ENCODE measurements around the gene SYAP1.

SYAP1 gene

GRCh38 chrX:16695079-16695676 is 24.2 kb upstream of the SYAP1 start:
- TF ChIP-seq, protein P1, sequence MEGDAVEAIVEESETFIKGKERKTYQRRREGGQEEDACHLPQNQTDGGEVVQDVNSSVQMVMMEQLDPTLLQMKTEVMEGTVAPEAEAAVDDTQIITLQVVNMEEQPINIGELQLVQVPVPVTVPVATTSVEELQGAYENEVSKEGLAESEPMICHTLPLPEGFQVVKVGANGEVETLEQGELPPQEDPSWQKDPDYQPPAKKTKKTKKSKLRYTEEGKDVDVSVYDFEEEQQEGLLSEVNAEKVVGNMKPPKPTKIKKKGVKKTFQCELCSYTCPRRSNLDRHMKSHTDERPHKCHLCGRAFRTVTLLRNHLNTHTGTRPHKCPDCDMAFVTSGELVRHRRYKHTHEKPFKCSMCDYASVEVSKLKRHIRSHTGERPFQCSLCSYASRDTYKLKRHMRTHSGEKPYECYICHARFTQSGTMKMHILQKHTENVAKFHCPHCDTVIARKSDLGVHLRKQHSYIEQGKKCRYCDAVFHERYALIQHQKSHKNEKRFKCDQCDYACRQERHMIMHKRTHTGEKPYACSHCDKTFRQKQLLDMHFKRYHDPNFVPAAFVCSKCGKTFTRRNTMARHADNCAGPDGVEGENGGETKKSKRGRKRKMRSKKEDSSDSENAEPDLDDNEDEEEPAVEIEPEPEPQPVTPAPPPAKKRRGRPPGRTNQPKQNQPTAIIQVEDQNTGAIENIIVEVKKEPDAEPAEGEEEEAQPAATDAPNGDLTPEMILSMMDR (IDR thresholded peaks at IDR 0.05), result peak; percentile 82
- Histone ChIP-seq H3K27ac (no peak overlapping the region), H3K9me3 (no peaks in the 10 kb centered on the region), H3K4me3 (ENCODE audit: low read depth in 1 of 2, low read length in 1 of 2) (no peak overlapping the region), H3K4me1 (ENCODE audit: control insufficient read depth in 1 of 2, insufficient read depth in 1 of 2, low read depth in 1 of 2, low read length in 1 of 2) (no peaks in the 10 kb centered on the region), H3K36me3 (peaks cover 3% of the 10 kb centered on the region), H3K27me3 (no peaks in the 10 kb centered on the region)

- H3K4me3 ChIP-seq (ENCODE audit: low read depth in 1 of 2, low read length in 1 of 2), result no peak overlapping the region
- no peak overlapping the region for H3K27ac ChIP-seq
- no peaks in the 10 kb centered on the region for H3K27me3 ChIP-seq
- H3K36me3 ChIP-seq, result peaks cover 3% of the 10 kb centered on the region
- TF ChIP-seq, protein P1 (IDR thresholded peaks at IDR 0.05), result no peak
- H3K9me3 ChIP-seq, result no peaks in the 10 kb centered on the region
- no peaks in the 10 kb centered on the region for H3K4me1 ChIP-seq (ENCODE audit: control insufficient read depth in 1 of 2, insufficient read depth in 1 of 2, low read depth in 1 of 2, low read length in 1 of 2)
These were observed 22.5 kb upstream of the SYAP1 start for GRCh38 chrX:16696956-16697355.

GRCh38 chrX:16699389-16699788 is 20.0 kb upstream of the SYAP1 start:
- Histone ChIP-seq H3K4me1 (ENCODE audit: control insufficient read depth in 1 of 2, insufficient read depth in 1 of 2, low read depth in 1 of 2, low read length in 1 of 2) (no peaks in the 10 kb centered on the region), H3K36me3 (peaks cover 3% of the 10 kb centered on the region), H3K27ac (no peak overlapping the region), H3K4me3 (ENCODE audit: low read depth in 1 of 2, low read length in 1 of 2) (no peak overlapping the region), H3K9me3 (no peaks in the 10 kb centered on the region), H3K27me3 (no peaks in the 10 kb centered on the region)
- TF ChIP-seq, protein P1 (IDR thresholded peaks at IDR 0.05), result no peak

- Histone ChIP-seq H3K4me1 (ENCODE audit: control insufficient read depth in 1 of 2, insufficient read depth in 1 of 2, low read depth in 1 of 2, low read length in 1 of 2) (no peaks in the 10 kb centered on the region), H3K4me3 (ENCODE audit: low read depth in 1 of 2, low read length in 1 of 2) (no peak overlapping the region), H3K9me3 (no peaks in the 10 kb centered on the region), H3K27me3 (no peaks in the 10 kb centered on the region), H3K27ac (no peak overlapping the region), H3K36me3 (peaks cover 3% of the 10 kb centered on the region)
- TF ChIP-seq, protein P1 (IDR thresholded peaks at IDR 0.05), result no peak
These were observed 18.7 kb upstream of the SYAP1 start for GRCh38 chrX:16700734-16701133.

DNA sequence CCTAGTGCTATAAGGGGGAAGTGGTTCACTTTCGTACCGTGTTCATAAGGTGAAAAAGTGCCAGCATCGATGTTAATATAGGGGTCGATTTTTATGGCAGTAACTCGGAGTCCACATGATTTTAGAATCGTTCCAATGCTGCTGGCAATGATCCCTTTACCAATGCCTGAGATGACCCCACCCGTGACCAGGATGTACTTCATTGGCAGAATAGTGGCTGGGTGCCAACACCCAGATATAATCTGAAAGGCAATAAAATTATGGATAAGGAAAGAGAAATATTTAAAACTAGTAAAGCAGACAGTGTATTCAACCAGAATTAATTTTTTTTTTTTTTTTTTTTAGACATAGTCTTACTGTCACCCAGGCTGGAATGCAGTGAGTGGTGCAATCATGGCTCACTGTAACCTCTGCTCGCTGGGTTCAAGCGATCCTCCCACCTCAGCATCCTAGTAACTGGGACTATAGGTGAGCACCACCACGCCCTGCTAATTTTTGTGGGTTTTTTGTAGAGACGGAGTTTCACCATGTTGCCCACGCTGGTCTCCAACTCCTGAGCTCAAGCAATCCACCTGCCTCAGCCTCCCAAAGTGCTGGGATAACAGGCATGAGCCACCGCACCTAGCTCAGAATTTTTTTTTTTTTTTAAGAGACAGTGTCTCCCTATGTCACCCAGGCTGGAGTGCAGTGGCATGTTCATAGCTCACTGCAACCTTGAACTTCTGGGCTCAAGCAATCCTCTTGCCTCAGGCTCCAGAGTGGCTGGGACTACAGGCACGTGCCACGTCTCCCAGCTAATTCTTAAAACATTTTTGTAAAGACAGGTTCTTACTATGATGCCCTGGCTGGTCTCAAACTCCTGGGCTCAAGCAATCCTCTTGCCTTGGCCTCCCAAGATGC is 16.5 kb upstream of the SYAP1 start:
- no peaks in the 10 kb centered on the region for H3K9me3 ChIP-seq
- no peaks in the 10 kb centered on the region for H3K27me3 ChIP-seq
- TF ChIP-seq, protein P1 (IDR thresholded peaks at IDR 0.05), result no peak
- no peak overlapping the region for H3K4me3 ChIP-seq (ENCODE audit: low read depth in 1 of 2, low read length in 1 of 2)
- H3K4me1 ChIP-seq (ENCODE audit: control insufficient read depth in 1 of 2, insufficient read depth in 1 of 2, low read depth in 1 of 2, low read length in 1 of 2), result no peaks in the 10 kb centered on the region
- H3K36me3 ChIP-seq, result peaks cover under 1% of the 10 kb centered on the region
- no peak overlapping the region for H3K27ac ChIP-seq

All from neutrophil (primary cell).